OCI-LY3 (cell line): ENCODE results near the gene NDUFV1.

ENCODE experiments used
- EZH2phosphoT487 ChIP-seq: fragments of 200-600 bp; shearing (Covaris generic); IDR thresholded peaks from 2 replicates; pipeline ENCODE4 v1.6.1; 2018; ENCODE audit warnings: antibody characterized with exemption, mixed run types, low read depth
- TF ChIP-seq, protein P1 (sequence below): fragments of 200-600, 300-600 bp; sonication (generic); IDR thresholded peaks from 2 replicates; pipeline ENCODE4 v1.5.1; 2014; ENCODE audit warnings: antibody characterized with exemption, low read length, low read depth

GRCh38 chr11:67613313-67613959, 6.7 kb downstream of the NDUFV1 start:
- TF ChIP-seq, protein P1, sequence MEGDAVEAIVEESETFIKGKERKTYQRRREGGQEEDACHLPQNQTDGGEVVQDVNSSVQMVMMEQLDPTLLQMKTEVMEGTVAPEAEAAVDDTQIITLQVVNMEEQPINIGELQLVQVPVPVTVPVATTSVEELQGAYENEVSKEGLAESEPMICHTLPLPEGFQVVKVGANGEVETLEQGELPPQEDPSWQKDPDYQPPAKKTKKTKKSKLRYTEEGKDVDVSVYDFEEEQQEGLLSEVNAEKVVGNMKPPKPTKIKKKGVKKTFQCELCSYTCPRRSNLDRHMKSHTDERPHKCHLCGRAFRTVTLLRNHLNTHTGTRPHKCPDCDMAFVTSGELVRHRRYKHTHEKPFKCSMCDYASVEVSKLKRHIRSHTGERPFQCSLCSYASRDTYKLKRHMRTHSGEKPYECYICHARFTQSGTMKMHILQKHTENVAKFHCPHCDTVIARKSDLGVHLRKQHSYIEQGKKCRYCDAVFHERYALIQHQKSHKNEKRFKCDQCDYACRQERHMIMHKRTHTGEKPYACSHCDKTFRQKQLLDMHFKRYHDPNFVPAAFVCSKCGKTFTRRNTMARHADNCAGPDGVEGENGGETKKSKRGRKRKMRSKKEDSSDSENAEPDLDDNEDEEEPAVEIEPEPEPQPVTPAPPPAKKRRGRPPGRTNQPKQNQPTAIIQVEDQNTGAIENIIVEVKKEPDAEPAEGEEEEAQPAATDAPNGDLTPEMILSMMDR: no peak
- TF ChIP-seq EZH2phosphoT487: no peak
